GM23338 (cell line): ENCODE data around the gene PCSK2. TPM values are rescaled to one million over a fixed set of nuclear protein-coding genes. Genes with fewer than 3 reads are reported as not detected.

Source experiments
- ATAC-seq: fragments of 200-7000 bp; cut with Tn5 transposase; 3 replicates; pipeline ENCODE4 v1.9.1; 2020
- DNase-seq: peaks from one replicate; pipeline ENCODE4 v3.0.0-alpha.2; 2015; ENCODE audit warnings: low spot score
- H2AFZ ChIP-seq: fragments of 200-600 bp; sonication (generic); 2 replicates; pipeline ENCODE4 v1.8.0; 2016; ENCODE audit warnings: antibody characterized with exemption, mild to moderate bottlenecking, moderate library complexity
- H3F3A ChIP-seq: fragments of 200-600 bp; sonication (generic); replicated peaks from 2 replicates; pipeline ENCODE4 v1.8.0; 2017; ENCODE audit warnings: antibody characterized with exemption, mixed run types, low read depth
- H3K27ac ChIP-seq: fragments of 200-600 bp; sonication (generic); 2 replicates; pipeline ENCODE4 v1.6.1; 2016; ENCODE audit warnings: low read depth
- H3K27me3 ChIP-seq: fragments of 200-600 bp; sonication (generic); 2 replicates; pipeline ENCODE4 v1.8.0; 2016; ENCODE audit warnings: mild to moderate bottlenecking, mixed run types, moderate library complexity; ENCODE audit not compliant: insufficient read depth
- H3K36me3 ChIP-seq: fragments of 200-600 bp; sonication (generic); 2 replicates; pipeline ENCODE4 v1.8.0; 2016; ENCODE audit warnings: mild to moderate bottlenecking; ENCODE audit not compliant: insufficient read depth
- H3K4me1 ChIP-seq: fragments of 200-600 bp; sonication (generic); 2 replicates; pipeline ENCODE4 v1.8.0; 2016; ENCODE audit warnings: mild to moderate bottlenecking, moderate library complexity; ENCODE audit not compliant: insufficient read depth
- H3K4me2 ChIP-seq: fragments of 200-600 bp; sonication (generic); 2 replicates; pipeline ENCODE4 v1.7.1; 2017; ENCODE audit warnings: mixed run types
- H3K4me3 ChIP-seq: fragments of 200-600 bp; sonication (generic); 2 replicates; pipeline ENCODE4 v1.6.1; 2016; ENCODE audit warnings: mixed run types
- H3K79me2 ChIP-seq: fragments of 200-600 bp; sonication (generic); replicated peaks from 2 replicates; pipeline ENCODE4 v1.8.0; 2017; ENCODE audit warnings: mild to moderate bottlenecking; ENCODE audit not compliant: insufficient read depth
- H3K9me2 ChIP-seq: fragments of 200-600 bp; sonication (generic); 2 replicates; pipeline ENCODE4 v1.8.0; 2017; ENCODE audit not compliant: insufficient read depth
- H4K20me1 ChIP-seq: fragments of 200-600 bp; sonication (generic); replicated peaks from 2 replicates; pipeline ENCODE4 v1.8.0; 2017; ENCODE audit warnings: mild to moderate bottlenecking; ENCODE audit not compliant: insufficient read depth
- H3K27ac Mint-ChIP-seq: 2 replicates; pipeline ENCODE4 v1.8.0; 2020; ENCODE audit warnings: inconsistent platforms, mild to moderate bottlenecking, moderate library complexity, mixed read lengths
- H3K27me3 Mint-ChIP-seq: 3 replicates; pipeline ENCODE4 v1.8.0; 2022; ENCODE audit warnings: low read depth, mild to moderate bottlenecking, moderate library complexity, mixed read lengths, inconsistent platforms; ENCODE audit not compliant: insufficient read depth, poor library complexity
- H3K36me3 Mint-ChIP-seq: 3 replicates; pipeline ENCODE4 v1.8.0; 2021; ENCODE audit warnings: low read depth, mild to moderate bottlenecking, inconsistent platforms, moderate library complexity, mixed read lengths
- H3K4me1 Mint-ChIP-seq: 3 replicates; pipeline ENCODE4 v1.8.0; 2020; ENCODE audit warnings: mild to moderate bottlenecking, inconsistent platforms, mixed read lengths
- H3K4me3 Mint-ChIP-seq: 3 replicates; pipeline ENCODE4 v1.8.0; 2021; ENCODE audit warnings: moderate library complexity, mild to moderate bottlenecking, inconsistent platforms, mixed read lengths
- H3K9me3 Mint-ChIP-seq: 3 replicates; pipeline ENCODE4 v1.8.0; 2020; ENCODE audit warnings: moderate library complexity, mild to moderate bottlenecking, inconsistent platforms, mixed read lengths
- EZH2 ChIP-seq: fragments of 200-600 bp; sonication (generic); IDR thresholded peaks from one replicate; pipeline ENCODE4 v1.8.0; 2017; ENCODE audit warnings: antibody characterized with exemption, mild to moderate bottlenecking, low read depth; ENCODE audit not compliant: unreplicated experiment
- EZH2phosphoT487 ChIP-seq: fragments of 200-600 bp; sonication (generic); IDR thresholded peaks from one replicate; pipeline ENCODE4 v1.8.1; 2018; ENCODE audit warnings: antibody characterized with exemption; ENCODE audit not compliant: unreplicated experiment
- JUNB ChIP-seq: IDR thresholded peaks from one replicate; pipeline ENCODE4 v1.6.1; 2016; ENCODE audit warnings: antibody characterized with exemption; ENCODE audit not compliant: unreplicated experiment
- POLR2AphosphoS5 ChIP-seq: IDR thresholded peaks from 2 replicates; pipeline ENCODE4 v1.6.1; 2016; ENCODE audit warnings: antibody characterized with exemption, low read depth
- ZNF114 ChIP-seq: fragments of 250-450 bp; sonication (Bioruptor Pico); IDR thresholded peaks from 2 replicates; pipeline ENCODE4 v1.5.0; 2020; ENCODE audit warnings: mild to moderate bottlenecking, moderate library complexity
- ZNF331 ChIP-seq: fragments of 250-450 bp; sonication (Bioruptor Pico); IDR thresholded peaks from 2 replicates; pipeline ENCODE4 v1.5.0; 2020; ENCODE audit warnings: low read depth, mild to moderate bottlenecking, moderate library complexity
- polyA plus RNA-seq: library from polyadenylated mRNA; unstranded; fragments of >200 nt; fragmentation: Nextera tagmentation; extraction: Ambion mirVana; gene quantifications from 2 replicates; pipeline ENCODE4 v1.2.1, GENCODE V29; 2016
- total RNA-seq: library from RNA; depleted of rRNA; stranded (reverse); fragments of >200 nt; shearing (Covaris generic); gene quantifications from 2 replicates; pipeline ENCODE4 v1.2.3, GENCODE V29; 2014
- TF ChIP-seq, protein P1 (sequence below): IDR thresholded peaks from one replicate; pipeline ENCODE4 v1.6.1; 2018; ENCODE audit warnings: antibody characterized with exemption; ENCODE audit not compliant: unreplicated experiment
- TF ChIP-seq, protein P2 (sequence below): fragments of 250-450 bp; sonication (Bioruptor Pico); IDR thresholded peaks from 2 replicates; pipeline ENCODE4 v1.5.0; 2020; ENCODE audit warnings: mild to moderate bottlenecking, moderate library complexity
- TF ChIP-seq, protein P3 (sequence below), 2 experiments: fragments of 200-600 bp in 1 of 2; sonication (generic) in 1 of 2; conservative IDR thresholded peaks; 2 replicates each; pipeline versions ENCODE4 v1.5.1 to v1.6.1; 2016 to 2017; ENCODE audit warnings: antibody characterized with exemption in 2 of 2, low read depth in 2 of 2, mild to moderate bottlenecking in 2 of 2, moderate library complexity in 1 of 2

PCSK2 gene
- total and polyA plus RNA-seq, 2 experiments from 2014 or later, result 0.37 to 1.1 TPM

DNA sequence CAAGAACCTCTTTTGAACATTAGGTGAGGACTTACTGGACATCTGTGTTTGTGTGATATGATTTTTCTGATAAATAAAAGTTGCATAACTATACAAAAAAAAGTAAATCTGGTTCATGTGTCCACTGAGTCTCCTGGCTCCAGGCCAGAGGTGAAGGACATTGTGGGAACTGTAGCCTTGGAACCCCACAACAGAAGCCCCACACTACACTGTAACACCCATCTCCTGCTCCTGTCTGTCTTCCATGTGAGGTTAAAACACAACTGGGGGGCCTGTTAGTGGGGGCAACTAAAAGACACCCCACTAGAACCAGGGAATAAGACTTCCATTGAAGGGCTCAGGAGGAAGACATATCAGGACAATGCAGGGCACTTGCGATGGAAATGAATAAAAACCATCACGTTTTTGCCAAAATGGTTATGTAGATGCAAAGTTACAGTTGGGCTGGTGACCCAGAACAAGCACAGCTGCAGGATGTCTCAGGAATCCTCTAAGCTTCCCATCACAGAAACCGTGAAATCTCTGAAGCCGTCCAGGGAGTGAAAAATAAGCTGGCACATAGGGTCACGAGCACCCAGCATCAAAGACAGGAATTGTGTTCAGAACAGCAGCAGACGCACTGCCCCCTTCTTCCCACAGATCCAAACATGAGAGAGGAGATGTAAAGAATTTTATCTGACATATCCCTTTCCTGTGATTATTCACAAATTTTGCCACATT, 36.7 kb upstream of the PCSK2 start:
- ATAC-seq (no peak), DNase-seq (no peak)
- no peak overlapping the region for H3K27ac ChIP-seq
- no peaks in the 10 kb centered on the region for H3K79me2 ChIP-seq
- H3K27ac Mint-ChIP-seq, result no peak overlapping the region
- no peaks in the 10 kb centered on the region for H4K20me1 ChIP-seq
- H3F3A ChIP-seq, result no peaks in the 10 kb centered on the region
- 0 out of 2 replicates have a peak, but pooled peaks cover 2% of the 10 kb centered on the region for H3K9me2 ChIP-seq
- H3K9me3 Mint-ChIP-seq, result peaks cover 7% of the 10 kb centered on the region; the same call in 2 of the 3 replicates
- H3K27me3 Mint-ChIP-seq, result peaks cover 4% of the 10 kb centered on the region
- H3K36me3 Mint-ChIP-seq, result peaks cover 2% of the 10 kb centered on the region; the same call in 1 of the 3 replicates
- no peaks in the 10 kb centered on the region for H3K36me3 ChIP-seq
- H3K4me1 ChIP-seq, result no peaks in the 10 kb centered on the region
- TF ChIP-seq ZNF331, result no peak
- TF ChIP-seq, protein P1, sequence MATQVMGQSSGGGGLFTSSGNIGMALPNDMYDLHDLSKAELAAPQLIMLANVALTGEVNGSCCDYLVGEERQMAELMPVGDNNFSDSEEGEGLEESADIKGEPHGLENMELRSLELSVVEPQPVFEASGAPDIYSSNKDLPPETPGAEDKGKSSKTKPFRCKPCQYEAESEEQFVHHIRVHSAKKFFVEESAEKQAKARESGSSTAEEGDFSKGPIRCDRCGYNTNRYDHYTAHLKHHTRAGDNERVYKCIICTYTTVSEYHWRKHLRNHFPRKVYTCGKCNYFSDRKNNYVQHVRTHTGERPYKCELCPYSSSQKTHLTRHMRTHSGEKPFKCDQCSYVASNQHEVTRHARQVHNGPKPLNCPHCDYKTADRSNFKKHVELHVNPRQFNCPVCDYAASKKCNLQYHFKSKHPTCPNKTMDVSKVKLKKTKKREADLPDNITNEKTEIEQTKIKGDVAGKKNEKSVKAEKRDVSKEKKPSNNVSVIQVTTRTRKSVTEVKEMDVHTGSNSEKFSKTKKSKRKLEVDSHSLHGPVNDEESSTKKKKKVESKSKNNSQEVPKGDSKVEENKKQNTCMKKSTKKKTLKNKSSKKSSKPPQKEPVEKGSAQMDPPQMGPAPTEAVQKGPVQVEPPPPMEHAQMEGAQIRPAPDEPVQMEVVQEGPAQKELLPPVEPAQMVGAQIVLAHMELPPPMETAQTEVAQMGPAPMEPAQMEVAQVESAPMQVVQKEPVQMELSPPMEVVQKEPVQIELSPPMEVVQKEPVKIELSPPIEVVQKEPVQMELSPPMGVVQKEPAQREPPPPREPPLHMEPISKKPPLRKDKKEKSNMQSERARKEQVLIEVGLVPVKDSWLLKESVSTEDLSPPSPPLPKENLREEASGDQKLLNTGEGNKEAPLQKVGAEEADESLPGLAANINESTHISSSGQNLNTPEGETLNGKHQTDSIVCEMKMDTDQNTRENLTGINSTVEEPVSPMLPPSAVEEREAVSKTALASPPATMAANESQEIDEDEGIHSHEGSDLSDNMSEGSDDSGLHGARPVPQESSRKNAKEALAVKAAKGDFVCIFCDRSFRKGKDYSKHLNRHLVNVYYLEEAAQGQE, result no peak
- TF ChIP-seq, protein P2, sequence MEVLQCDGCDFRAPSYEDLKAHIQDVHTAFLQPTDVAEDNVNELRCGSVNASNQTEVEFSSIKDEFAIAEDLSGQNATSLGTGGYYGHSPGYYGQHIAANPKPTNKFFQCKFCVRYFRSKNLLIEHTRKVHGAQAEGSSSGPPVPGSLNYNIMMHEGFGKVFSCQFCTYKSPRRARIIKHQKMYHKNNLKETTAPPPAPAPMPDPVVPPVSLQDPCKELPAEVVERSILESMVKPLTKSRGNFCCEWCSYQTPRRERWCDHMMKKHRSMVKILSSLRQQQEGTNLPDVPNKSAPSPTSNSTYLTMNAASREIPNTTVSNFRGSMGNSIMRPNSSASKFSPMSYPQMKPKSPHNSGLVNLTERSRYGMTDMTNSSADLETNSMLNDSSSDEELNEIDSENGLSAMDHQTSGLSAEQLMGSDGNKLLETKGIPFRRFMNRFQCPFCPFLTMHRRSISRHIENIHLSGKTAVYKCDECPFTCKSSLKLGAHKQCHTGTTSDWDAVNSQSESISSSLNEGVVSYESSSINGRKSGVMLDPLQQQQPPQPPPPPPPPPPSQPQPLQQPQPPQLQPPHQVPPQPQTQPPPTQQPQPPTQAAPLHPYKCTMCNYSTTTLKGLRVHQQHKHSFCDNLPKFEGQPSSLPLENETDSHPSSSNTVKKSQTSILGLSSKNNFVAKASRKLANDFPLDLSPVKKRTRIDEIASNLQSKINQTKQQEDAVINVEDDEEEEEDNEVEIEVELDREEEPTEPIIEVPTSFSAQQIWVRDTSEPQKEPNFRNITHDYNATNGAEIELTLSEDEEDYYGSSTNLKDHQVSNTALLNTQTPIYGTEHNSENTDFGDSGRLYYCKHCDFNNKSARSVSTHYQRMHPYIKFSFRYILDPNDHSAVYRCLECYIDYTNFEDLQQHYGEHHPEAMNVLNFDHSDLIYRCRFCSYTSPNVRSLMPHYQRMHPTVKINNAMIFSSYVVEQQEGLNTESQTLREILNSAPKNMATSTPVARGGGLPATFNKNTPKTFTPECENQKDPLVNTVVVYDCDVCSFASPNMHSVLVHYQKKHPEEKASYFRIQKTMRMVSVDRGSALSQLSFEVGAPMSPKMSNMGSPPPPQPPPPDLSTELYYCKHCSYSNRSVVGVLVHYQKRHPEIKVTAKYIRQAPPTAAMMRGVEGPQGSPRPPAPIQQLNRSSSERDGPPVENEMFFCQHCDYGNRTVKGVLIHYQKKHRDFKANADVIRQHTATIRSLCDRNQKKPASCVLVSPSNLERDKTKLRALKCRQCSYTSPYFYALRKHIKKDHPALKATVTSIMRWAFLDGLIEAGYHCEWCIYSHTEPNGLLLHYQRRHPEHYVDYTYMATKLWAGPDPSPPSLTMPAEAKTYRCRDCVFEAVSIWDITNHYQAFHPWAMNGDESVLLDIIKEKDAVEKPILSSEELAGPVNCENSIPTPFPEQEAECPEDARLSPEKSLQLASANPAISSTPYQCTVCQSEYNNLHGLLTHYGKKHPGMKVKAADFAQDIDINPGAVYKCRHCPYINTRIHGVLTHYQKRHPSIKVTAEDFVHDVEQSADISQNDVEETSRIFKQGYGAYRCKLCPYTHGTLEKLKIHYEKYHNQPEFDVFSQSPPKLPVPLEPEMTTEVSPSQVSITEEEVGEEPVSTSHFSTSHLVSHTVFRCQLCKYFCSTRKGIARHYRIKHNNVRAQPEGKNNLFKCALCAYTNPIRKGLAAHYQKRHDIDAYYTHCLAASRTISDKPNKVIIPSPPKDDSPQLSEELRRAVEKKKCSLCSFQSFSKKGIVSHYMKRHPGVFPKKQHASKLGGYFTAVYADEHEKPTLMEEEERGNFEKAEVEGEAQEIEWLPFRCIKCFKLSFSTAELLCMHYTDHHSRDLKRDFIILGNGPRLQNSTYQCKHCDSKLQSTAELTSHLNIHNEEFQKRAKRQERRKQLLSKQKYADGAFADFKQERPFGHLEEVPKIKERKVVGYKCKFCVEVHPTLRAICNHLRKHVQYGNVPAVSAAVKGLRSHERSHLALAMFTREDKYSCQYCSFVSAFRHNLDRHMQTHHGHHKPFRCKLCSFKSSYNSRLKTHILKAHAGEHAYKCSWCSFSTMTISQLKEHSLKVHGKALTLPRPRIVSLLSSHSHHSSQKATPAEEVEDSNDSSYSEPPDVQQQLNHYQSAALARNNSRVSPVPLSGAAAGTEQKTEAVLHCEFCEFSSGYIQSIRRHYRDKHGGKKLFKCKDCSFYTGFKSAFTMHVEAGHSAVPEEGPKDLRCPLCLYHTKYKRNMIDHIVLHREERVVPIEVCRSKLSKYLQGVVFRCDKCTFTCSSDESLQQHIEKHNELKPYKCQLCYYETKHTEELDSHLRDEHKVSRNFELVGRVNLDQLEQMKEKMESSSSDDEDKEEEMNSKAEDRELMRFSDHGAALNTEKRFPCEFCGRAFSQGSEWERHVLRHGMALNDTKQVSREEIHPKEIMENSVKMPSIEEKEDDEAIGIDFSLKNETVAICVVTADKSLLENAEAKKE, result no peak
- no peak for TF ChIP-seq POLR2AphosphoS5
- no peak for TF ChIP-seq EZH2phosphoT487
- no peak for TF ChIP-seq ZNF114 (CRISPR knock-in tag)
- TF ChIP-seq, protein P3, sequence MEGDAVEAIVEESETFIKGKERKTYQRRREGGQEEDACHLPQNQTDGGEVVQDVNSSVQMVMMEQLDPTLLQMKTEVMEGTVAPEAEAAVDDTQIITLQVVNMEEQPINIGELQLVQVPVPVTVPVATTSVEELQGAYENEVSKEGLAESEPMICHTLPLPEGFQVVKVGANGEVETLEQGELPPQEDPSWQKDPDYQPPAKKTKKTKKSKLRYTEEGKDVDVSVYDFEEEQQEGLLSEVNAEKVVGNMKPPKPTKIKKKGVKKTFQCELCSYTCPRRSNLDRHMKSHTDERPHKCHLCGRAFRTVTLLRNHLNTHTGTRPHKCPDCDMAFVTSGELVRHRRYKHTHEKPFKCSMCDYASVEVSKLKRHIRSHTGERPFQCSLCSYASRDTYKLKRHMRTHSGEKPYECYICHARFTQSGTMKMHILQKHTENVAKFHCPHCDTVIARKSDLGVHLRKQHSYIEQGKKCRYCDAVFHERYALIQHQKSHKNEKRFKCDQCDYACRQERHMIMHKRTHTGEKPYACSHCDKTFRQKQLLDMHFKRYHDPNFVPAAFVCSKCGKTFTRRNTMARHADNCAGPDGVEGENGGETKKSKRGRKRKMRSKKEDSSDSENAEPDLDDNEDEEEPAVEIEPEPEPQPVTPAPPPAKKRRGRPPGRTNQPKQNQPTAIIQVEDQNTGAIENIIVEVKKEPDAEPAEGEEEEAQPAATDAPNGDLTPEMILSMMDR (conservative IDR thresholded peaks at IDR 0.05; ENCODE audit: low read depth in 2 of 2), result no peak
- no peak for TF ChIP-seq EZH2
- TF ChIP-seq JUNB, result no peak
- H2AFZ ChIP-seq, result peak overlapping the region; percentile 74
- no peaks in the 10 kb centered on the region for H3K4me1 Mint-ChIP-seq
- H3K4me3 Mint-ChIP-seq, result no peak overlapping the region
- H3K4me3 ChIP-seq, result no peak overlapping the region
- H3K4me2 ChIP-seq, result no peak overlapping the region
- no peaks in the 10 kb centered on the region for H3K27me3 ChIP-seq
